NCI-H510A treated with DMSO at 0.1 percent for 48 hours (cell line): ENCODE data around the gene ACP6.

Experiments
- DNase-seq: peaks from one replicate; lab custom pipeline; 2025; lab: John Stamatoyannopoulos, UW

Gene ACP6

DNA sequence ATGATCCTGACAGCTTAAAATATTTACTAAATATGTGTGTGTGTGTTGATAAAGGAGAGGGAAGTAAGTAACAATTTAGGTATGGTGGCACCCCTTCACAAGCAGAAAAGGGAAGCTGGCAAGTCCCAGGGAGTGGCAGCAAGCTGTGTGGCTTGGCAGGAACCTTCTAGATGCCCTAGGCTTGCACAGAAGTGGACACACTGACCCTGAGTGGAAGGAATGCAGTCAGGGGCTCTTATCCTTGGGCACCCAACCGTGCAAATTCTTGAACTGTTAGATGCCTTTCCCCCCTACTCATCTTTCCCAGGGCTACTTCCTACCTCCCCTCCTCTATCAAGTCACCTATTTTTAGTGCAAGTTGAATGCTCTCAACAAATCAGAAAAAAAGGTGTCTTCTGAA, 18.9 kb downstream of the ACP6 start:
- no peak for DNase-seq

DNA sequence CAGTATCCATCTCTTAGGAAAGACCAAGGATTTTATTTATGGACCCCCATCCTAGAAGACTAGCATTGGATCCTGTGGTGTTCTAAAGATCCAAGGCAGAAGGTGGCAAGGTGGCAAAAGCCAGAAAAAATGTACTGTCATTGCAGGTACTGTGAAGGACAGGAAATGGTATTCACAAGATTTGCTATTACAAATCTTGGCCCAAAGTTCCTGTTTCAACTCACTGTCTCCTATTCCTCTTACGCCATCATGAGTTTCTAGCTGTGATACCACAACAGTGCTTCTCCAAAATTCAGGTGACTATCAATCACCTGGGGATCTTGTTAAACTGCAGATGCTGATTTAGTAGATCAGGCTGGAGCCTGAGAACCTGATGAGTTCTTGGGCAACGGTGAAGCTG, 21.4 kb downstream of the ACP6 start:
- no peak for DNase-seq

DNA sequence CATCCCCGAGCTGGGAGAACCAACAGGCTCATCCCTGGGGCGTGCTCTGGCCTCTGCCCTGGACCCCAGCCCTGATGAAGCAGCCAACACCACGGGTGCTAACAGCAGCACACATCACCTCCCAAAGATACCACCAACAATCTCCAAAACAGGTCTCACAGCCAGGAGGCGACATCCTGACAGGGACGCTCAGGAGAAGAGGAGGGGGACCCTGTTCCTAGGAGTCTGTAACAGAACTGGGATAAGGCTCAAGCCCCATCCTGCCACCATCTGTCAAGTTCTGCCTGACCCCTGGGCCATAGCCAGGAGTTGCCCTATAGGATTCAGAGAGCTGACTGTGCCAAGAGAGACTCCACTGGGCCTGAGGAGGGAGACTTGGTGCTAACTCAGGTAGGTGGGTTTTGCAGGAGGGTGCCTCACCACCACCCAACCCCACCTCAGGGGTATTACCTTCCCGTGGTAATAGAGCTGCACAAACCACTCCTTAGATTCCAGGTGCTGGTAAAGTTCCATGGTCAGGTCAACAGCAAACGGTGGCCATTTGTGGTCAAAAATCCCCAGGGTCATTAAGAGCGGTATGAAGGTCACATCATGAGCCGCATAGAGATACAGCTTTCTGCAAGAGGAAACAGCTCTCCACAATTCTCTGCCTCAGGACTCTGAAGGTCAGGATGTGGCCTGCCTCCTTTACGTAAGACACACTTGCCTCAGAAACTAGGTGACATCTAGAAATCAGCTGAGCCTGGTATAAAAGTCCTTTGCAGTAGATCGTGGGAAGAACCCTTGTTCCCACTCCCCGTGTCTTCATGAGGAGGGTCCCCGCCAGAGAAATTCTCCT, 22.3 kb downstream of the ACP6 start:
- DNase-seq = no peak

DNA sequence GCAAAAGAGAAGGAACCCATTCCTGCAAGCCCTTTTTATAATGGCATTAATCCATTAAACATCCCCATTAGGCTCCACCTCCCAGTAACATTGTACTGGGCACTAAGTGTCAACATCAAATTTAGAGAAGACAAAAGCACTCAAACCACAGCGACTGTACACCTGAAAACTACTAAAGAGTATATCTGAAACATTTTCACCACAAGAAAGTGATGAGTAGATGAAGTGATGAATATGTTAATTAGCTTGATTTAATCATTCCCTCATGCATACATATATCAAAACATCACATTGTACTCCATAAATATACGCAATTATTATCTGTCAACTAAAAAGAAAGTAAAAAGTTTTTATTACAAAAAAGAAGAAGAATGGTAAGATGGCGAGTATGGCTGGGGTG, 26.4 kb downstream of the ACP6 start:
- no peak for DNase-seq

DNA sequence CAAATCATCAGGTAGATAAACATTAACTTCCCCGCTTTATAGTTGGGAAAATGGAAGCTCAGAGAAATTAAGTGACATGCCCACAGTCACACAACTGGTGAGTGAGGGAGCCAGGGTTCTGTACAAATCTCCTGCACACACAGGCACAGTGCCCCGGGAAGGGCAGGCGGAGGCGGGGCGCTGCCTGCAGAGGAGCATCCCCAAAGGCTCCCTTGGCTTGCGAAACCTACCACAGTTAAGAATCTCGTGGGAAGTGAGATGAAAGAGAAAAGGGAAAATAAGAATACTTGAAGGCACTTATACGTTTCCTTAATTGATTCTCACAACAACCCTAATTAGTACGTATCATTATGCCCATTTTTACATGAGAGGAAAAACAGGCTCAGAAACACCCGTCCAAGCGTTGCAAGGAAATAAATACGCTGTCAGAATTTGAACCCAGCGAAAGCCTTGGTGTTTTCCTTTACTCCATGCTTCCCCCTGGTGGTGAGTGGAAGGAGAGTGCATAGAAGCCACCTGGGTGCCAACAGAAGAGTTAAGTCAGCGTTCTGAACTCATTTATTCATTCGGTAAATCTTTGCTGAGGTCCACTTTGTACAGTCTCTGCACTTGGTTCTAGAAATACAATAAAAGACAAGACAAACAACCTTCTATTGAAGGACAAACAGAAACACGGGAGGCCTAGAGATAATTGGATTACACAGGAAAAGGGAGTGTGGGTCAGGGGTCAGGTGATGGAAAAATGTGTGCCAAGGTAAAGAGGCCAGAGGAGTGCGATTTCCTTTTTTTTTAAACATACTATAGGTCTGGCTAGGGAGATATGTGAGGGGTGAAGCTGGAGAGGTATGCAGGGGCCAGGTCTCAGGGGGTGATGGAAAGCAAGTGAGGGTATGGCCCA, 28.4 kb downstream of the ACP6 start:
- DNase-seq = peak; percentile 50

DNA sequence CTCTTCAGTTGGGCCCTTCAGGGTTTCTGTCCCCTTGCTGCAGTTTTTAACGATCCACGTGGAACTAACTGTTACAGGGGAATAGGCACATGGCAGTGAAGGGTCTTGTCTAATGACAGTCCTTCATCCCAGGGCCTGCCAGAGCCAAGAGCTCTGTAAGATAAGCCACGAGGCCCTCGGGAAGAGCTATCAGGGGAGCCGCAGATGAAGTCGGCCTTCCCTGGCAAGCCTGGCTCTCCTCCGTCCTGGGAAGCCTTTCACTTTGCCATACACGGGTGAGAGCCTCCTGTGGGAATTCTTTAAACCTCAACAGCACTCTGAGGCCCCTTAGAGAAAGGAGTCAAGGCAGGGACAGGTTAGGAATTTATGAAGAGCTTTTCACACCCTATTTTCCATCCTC, 29.0 kb downstream of the ACP6 start:
- no peak for DNase-seq

DNA sequence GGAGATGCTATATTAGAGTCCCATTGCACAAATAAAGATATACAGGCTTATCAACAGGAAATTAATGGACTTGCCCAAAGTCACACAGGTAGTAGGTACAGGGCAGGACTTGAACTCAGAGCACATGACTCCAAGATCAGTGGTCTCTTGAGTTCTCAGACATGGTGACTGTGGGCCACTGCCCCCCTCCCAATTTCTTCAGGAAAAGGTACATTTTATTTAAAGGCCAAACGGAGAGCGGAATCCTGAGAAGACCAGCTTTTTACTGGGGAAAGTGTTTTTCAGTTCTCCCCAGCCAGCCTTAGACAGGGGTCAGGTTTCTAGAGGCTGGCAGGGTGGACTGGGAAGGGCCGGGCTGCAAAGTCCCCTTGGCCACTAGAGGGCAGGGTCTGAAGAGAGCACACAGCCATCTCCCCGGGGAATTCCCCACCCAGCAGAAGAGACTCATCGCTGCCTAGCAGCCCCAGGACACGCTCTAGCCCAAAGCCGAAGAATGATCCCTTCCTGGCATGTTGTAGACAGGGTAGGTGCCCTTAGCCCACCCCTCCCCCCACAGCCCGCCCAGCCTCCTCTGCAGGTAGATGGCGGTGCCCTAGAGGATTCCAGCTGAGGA, 29.7 kb downstream of the ACP6 start:
- peak; percentile 77 for DNase-seq

DNA sequence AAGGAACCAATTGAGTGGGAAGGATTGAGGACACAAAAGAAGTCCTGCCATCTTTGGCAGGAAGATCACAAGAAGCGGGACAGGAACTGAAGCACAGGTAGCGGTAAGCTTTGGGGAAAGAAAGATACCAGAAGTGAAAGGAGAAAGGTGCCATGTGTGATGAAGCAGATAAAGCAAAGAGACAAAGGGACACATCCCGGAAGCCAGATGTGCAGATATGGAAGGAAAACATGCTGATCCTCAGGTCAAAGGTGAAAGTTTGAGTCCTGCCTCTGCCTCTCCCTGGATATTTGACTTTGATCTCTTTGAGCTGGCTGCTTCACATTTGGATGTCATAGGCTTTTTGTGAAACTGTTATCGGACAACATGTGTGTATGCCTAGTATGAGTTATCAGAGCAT, 34.0 kb downstream of the ACP6 start:
- DNase-seq = no peak

DNA sequence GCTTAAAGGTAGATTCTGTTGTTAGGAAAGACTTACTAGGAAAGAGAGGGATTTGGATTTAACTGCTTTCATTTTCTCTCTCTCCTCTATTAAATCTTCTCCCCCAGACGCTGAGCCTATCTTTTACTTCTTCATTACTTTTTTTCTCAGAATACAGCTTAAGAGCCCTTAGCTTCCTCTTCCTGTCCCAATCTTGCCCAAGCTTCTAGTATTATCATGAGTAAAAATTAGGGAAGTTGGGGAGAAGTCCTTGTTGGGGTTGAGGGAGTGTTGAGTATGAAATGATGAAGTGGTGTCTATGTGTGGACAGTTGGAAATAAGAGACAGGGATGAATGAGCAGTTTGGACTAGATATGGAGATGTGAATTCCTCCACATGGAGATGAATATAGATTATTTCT, 35.0 kb downstream of the ACP6 start:
- no peak for DNase-seq

DNA sequence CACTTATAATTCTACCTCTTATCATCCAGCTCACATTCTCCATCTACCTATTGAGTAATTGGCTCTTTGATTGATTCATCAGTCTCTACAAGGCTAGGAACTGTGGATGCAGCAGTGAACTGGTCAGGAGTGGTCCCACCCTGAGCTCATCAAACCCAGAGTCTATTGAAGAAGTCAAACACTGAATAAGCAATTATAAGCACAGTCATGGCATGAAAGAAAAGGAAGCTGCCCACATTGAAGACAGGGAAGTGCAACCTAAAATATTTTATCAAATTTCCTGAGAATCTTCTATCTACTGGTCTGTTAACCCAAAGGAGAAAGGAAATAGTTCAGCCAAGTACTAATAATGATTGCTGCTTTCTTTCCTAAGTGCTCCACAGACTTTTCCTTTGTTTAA, 35.7 kb downstream of the ACP6 start:
- no peak for DNase-seq

DNA sequence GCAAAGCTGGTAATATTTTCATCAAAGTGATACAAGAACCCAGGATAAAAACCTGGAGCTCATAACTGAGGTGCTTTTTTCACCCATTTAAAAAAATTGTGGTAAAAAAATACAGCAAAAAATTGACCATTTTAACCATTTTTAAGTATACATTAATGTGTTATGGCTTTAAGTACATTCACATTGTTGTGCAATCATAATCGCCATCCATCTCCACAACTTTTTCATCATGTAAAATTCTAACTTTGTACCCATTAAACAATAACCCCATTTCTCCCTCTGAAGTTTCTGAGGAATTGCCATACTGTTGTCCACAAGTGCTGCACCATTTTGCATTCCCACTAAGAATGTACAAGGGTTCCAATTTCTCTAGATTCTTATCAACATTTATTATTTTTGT, 36.6 kb downstream of the ACP6 start:
- no peak for DNase-seq

DNA sequence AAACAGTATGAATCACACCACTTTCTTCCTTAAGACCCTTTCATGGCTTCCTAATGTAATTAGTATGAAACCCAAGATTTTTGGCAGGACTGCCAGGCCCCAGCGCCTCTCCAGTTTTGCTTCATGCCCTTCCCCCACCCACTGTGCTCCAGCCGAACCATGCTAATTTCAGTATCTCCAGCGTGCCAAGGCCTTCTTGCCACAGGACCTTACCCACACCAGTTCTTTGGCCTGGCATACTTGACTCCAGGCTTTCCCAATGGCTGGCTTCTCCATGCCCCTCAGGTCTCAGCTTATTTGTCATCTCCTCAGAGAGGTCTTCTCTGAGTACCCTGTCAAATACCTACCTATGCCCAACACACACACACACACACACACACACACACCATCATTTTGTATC, 38.5 kb downstream of the ACP6 start:
- no peak for DNase-seq

DNA sequence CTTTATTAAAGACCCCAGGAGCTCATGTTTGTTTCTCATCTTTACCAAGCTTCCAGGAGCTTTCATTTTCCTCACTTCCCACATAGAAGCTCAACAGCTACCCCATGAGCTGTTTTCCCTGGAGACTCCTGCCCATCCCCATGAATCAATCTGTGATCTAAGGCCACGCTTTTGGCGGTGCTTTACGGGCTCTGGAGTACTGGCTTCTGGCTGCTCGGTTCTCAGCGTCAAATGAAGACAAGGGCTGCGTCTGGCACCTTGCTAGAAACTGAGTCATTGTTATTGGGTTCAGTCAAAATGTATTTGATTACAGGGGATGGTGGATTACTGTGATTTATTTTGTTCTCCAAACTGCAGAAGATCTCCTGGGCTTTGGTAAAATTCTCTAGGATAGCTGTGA, 39.9 kb downstream of the ACP6 start:
- DNase-seq = no peak

DNA sequence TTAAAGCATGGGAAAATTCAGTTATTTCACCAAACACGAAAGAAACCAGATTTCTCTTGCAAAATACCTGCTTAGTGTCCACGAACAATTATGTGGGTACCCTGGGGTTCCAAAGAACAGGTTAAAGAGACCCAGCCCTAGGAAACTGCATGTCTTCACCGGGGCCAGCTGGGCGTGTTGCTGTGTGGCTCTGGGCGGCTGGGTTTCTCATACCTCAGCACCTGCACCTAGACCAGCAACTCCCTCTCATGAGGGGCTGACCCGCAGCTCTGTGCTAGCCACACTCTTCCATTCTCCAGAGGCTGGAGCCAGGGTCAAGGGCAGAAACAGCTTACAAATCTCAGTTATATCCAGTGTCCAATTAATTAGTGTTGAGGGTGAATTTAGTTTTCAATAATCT, 40.3 kb downstream of the ACP6 start:
- no peak for DNase-seq

DNA sequence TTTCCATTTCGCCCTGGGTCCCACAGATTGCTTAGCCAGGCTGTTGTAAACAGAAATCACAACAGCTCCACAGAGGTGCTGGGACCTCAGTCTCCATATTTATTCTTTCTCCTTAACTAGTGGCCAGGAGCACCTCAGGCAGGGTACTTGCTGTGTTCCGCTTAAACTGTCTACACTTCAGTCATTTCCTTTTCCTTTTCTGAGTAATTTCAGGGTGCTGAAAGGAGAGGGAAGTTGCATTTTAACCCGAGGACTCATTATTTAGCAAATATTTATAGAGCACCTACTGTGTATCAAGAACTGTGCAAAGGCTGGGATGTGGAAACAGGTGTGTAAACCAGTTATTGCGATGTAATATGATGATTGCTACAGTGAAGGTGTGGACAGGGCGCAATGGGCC, 41.9 kb downstream of the ACP6 start:
- no peak for DNase-seq

DNA sequence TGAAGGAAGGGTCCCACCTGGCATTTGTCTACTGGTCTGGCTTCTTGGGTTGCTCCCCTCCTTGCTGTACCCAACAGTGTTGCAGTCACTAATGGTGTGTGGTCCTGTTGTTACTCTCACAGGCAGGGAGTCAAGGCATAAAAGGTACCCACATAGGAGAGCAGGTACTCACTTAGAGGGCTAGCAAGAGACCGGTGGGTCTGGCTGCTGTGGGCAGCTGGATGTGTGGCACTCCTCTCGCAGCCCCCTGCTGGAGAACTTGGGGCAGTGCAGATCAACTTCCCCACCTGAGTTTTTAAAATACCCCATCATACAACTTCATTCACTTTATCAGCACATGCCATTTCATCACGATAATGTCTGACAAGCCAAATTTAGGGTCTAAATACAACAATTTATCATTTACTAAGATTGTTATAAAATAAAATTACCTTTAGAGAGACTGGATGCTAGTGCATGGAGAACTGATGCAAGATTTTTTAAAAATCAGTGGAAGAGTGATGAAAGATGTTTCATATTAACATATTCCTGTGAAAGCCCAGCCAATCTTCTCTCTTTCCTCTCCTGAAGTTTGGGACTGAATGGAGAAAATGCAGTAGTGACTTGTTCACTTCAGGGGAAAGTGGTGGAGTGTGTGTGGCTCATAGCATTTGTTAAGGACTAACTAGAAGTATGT, 42.8 kb downstream of the ACP6 start:
- peak; percentile 67 for DNase-seq

DNA sequence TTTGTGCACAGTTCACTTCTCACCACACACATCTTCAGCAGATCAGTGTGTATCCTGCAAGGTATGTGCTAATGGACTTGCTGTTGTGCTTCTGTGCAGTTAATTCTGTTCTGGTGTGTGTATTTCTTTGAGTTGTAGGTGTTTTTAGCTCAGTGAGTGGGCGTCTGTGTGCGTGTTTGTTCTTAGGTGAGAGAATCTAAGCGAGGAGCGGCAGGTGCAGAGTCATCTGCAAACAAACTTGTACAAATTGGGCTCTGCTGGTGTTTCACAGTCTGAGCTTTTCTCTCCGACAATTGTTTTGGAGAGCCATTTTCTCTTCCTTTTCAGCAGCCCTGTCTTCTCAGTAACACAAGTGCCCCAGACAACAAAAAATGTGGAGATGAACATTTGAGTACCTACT, 43.6 kb downstream of the ACP6 start:
- peak; percentile 61 for DNase-seq

DNA sequence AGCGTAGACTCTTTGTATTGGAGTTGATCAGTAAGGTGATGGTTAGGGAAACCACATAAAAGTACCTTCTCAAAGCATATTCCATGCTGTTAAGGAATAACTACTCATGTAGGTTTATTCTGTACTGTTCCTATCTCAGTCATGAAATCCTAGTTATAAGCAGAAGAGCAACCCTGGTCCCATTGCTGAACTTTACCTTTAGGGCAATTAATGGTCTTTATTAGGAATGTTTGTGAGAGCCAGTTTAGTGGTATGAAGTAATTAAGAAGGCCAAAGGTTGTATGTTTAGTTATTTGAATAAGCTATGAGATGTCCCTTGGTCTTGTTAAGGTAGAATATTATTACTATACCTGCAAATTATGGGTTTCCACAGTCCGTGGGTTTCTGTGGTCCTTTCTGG, 44.0 kb downstream of the ACP6 start:
- DNase-seq = no peak

DNA sequence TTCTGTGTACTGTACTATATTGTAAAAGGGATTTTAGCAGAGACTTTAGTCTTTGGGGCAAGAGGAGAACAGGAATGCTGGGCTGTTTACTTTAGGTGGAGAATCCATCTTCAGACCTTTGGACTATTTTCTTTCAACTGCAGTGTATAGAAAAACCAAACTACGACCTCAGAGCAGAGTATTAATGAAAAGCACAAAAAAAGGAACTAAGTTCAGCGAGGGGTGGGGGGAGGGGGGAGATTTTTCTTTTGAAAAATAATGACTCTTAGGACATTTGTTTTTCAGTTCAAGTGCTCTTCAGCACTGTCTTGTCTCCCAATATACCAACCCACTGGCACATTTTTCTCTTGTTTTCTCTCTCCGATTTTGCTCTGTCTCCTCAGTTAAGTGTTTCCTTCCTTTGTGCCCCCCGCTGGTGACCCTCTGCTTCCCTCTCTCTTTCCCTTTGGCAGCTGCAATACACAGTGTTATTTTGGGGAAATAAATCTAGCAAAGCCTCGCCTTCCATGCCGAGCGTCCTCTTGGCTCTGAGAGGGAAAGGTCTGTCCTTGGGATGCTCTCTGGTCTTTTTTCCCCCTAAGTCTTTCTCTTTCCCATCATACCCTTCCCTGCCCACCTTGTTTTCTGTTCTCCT, 44.8 kb downstream of the ACP6 start:
- no peak for DNase-seq

DNA sequence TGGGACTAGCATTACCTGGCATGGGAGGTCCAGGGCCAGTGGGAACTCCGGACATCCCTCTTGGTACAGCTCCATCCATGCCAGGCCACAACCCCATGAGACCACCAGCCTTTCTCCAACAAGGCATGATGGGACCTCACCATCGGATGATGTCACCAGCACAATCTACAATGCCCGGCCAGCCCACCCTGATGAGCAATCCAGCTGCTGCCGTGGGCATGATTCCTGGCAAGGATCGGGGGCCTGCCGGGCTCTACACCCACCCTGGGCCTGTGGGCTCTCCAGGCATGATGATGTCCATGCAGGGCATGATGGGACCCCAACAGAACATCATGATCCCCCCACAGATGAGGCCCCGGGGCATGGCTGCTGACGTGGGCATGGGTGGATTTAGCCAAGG, 45.8 kb downstream of the ACP6 start:
- DNase-seq = no peak

DNA sequence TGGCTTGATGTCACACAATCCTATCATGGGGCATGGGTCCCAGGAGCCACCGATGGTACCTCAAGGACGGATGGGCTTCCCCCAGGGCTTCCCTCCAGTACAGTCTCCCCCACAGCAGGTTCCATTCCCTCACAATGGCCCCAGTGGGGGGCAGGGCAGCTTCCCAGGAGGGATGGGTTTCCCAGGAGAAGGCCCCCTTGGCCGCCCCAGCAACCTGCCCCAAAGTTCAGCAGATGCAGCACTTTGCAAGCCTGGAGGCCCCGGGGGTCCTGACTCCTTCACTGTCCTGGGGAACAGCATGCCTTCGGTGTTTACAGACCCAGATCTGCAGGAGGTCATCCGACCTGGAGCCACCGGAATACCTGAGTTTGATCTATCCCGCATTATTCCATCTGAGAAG, 46.3 kb downstream of the ACP6 start:
- DNase-seq = no peak

DNA sequence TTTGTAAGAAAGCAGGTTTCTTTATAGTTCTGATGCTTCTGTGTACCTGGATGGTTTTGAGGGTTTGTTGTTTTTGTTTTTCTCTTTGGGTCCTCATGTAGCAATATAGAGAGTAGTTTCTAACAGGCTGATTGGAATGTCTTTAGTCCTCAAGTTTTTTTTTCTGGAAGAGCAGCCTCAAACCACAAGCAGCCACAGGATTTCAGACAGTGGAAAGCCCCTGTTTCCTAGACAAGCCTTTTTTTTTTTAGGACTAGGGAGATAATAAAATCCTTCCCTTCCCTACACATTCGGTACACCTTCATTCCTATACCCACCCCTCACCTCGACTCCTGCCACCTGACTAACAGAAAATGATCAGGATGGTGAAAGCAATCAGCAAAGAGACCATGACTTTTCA, 47.6 kb downstream of the ACP6 start:
- DNase-seq = no peak
